Measurements from ENCODE around the gene MCRS1. TPM values are rescaled to one million over a fixed set of nuclear protein-coding genes. Genes with fewer than 3 reads are reported as not detected.

MCRS1 gene
- total RNA-seq, 4 donors from 2014 or later = 56.7 to 111 (median 69.2) TPM

DNA sequence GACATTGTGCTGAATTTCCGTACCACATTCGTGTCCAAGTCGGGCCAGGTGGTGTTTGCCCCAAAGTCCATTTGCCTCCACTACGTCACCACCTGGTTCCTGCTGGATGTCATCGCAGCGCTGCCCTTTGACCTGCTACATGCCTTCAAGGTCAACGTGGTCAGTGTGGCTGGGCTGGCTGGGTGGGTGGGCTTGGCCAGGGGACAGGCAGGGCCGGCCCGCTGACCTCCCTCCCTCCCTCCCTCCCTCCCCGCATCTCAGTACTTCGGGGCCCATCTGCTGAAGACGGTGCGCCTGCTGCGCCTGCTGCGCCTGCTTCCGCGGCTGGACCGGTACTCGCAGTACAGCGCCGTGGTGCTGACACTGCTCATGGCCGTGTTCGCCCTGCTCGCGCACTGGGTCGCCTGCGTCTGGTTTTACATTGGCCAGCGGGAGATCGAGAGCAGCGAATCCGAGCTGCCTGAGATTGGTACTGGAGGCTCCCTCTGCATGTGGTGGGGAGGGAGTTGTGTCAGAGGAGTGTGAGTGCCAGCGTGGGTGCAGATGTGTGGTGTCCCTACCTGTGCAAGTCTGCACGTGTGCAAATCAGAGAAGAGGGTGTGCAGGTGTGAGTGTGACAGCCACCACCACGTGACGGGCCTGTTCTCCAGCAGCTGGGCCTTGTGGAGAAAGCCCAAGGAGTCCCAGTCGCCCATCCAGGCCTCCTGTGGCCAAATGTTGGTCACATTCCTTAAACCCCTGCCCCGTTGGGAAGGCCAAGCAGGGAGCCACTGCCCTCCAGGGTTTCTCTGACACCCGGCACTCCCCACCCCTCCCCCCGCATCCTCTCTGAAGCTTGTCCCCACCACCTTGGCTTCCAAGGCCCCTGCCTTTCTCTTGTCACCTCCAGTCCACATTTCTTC lies 23.8 kb downstream of the MCRS1 start:
- WGBS, 2 donors = 56 to 68% methylated on average over 17 to 28 of the region's 39 CpGs
- TF ChIP-seq, protein P1, sequence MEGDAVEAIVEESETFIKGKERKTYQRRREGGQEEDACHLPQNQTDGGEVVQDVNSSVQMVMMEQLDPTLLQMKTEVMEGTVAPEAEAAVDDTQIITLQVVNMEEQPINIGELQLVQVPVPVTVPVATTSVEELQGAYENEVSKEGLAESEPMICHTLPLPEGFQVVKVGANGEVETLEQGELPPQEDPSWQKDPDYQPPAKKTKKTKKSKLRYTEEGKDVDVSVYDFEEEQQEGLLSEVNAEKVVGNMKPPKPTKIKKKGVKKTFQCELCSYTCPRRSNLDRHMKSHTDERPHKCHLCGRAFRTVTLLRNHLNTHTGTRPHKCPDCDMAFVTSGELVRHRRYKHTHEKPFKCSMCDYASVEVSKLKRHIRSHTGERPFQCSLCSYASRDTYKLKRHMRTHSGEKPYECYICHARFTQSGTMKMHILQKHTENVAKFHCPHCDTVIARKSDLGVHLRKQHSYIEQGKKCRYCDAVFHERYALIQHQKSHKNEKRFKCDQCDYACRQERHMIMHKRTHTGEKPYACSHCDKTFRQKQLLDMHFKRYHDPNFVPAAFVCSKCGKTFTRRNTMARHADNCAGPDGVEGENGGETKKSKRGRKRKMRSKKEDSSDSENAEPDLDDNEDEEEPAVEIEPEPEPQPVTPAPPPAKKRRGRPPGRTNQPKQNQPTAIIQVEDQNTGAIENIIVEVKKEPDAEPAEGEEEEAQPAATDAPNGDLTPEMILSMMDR (IDR thresholded peaks at IDR 0.05) = no peak
- TF ChIP-seq POLR2A (IDR thresholded peaks at IDR 0.05) = no peak
- no peak overlapping the region for H3K4me3 ChIP-seq (replicated peaks in 1 of 3)
- intact Hi-C loops (cut with DNase I) = no loop called here
- no peaks in the 10 kb centered on the region for H3K9me3 ChIP-seq
- H3K27me3 ChIP-seq = no peaks in the 10 kb centered on the region
- no peak for DNase-seq
- H3K36me3 ChIP-seq = no peaks in the 10 kb centered on the region
- peaks cover 8 to 9% of the 10 kb centered on the region in 2 donors for H3K4me1 ChIP-seq
- no peak overlapping the region for H3K27ac ChIP-seq

DNA sequence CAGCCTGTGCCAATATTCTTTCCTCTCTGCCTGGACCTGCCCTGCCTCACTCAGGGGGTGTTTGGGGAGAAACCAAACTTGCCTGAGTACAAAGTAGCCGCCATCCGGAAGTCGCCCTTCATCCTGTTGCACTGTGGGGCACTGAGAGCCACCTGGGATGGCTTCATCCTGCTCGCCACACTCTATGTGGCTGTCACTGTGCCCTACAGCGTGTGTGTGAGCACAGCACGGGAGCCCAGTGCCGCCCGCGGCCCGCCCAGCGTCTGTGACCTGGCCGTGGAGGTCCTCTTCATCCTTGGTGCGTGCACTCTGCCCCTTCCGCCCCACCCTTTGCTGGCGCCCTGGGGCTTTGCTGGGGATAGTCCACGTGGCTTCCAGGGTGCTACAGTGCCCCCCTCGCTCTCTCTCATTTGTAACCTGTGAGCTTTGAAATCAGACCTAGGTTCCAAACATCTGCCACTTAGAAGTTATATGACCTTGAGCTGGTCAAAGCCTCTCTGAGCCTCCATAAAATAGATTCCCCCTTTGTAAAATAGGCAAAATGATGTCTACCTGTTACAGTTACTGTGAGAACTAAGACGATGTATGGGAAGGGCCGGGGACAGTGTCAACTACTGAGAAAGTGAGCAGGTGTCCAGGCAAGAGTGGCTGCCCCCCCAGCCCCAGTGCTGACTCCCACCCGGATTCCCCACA lies 24.6 kb downstream of the MCRS1 start:
- Histone ChIP-seq H3K27ac (no peak overlapping the region), H3K4me3 (replicated peaks in 1 of 3) (no peak overlapping the region), H3K36me3 (no peaks in the 10 kb centered on the region), H3K27me3 (no peaks in the 10 kb centered on the region), H3K4me1 (peaks cover 3 to 5% of the 10 kb centered on the region in 2 donors), H3K9me3 (no peaks in the 10 kb centered on the region)
- intact Hi-C loops (cut with DNase I) = no loop called here
- no peak for TF ChIP-seq POLR2A (IDR thresholded peaks at IDR 0.05)
- TF ChIP-seq, protein P1 (IDR thresholded peaks at IDR 0.05) = no peak
- 67 to 75% methylated on average over 20 of the region's 20 CpGs for WGBS, 2 donors
- DNase-seq = no peak

DNA sequence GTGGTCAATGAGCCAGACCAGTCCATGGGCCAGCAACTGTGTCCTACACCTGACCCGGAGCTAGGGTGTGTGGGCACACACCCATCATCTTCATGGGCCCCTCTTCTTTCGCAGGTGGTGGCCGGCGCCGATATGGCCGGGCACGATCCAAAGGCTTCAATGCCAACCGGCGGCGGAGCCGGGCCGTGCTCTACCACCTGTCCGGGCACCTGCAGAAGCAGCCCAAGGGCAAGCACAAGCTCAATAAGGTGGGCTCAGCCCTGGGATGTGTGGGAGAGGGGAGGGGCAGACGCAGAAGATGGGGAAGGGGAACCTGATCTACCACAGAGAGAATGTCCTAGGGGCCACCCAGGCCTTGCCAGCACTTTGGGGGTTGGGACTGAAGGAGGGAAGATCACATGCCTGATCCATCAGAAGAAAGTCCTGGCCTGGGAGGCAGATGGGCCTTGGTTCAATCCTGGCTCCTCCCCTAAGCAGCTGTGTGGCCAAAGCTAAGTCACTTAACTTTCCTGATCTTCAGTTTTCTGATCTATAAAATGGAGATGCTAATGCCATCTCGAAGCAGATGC lies 25.3 kb downstream of the MCRS1 start:
- Histone ChIP-seq H3K27me3 (no peaks in the 10 kb centered on the region), H3K27ac (no peak overlapping the region)
- intact Hi-C loops (cut with DNase I) = no loop called here

DNA sequence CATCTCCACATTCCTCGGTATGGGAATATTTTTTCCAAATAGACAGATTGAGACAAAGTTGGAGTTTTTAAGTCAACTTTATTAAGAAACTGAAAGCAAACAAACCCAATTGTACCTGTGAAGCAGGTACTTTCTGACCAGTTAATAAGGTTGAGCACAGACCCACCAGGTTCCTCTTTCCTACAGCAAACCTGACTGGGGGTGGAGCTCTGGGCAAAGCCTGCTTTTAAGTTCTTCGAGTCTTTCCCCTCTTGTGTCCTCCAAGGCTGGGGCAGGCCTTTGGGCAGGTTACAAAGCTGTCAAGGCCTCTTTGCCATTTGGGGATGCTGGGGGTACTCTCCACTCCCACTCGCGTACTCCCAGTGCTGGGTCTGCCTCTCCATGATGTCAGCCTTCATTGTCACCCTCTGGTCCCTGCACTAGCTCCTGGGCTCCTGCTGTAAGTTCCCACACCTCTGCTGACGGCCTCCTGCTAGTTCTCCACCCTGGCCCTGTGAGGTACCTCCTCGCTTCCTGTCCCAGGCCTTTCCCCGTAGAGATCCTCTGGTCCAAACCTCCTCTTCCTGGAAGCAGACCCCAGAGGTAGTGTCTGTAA lies 25.9 kb downstream of the MCRS1 start:
- Histone ChIP-seq H3K27ac (no peak overlapping the region), H3K9me3 (no peaks in the 10 kb centered on the region), H3K36me3 (no peaks in the 10 kb centered on the region), H3K4me1 (peaks cover 4 to 13% of the 10 kb centered on the region in 2 donors), H3K27me3 (no peaks in the 10 kb centered on the region), H3K4me3 (replicated peaks in 1 of 3) (no peak overlapping the region)
- no peak for DNase-seq
- TF ChIP-seq POLR2A (IDR thresholded peaks at IDR 0.05) = no peak
- TF ChIP-seq, protein P1 (IDR thresholded peaks at IDR 0.05) = no peak
- intact Hi-C loops (cut with DNase I) = no loop called here
- 75 to 86% methylated on average over 7 of the region's 7 CpGs for WGBS, 2 donors

More for the DNA sequence above, 25.3 kb downstream of the MCRS1 start:
- no peak for DNase-seq
- Histone ChIP-seq H3K9me3 (no peaks in the 10 kb centered on the region), H3K36me3 (no peaks in the 10 kb centered on the region), H3K4me1 (peaks cover 4 to 9% of the 10 kb centered on the region in 2 donors), H3K4me3 (replicated peaks in 1 of 3) (no peak overlapping the region)
- 95 to 96% methylated on average over 15 of the region's 15 CpGs for WGBS, 2 donors
- TF ChIP-seq POLR2A (IDR thresholded peaks at IDR 0.05) = no peak
- TF ChIP-seq, protein P1 (IDR thresholded peaks at IDR 0.05) = no peak

Measured in thyroid gland (tissue), 4 donors.